Kasumi-1 (cell line): ENCODE results near the gene ELL.
A peak's percentile ranks its signal among the peaks of the same experiment; 100 is the strongest.
"Not testable (repeated sequence)": the region's sequence is repeated elsewhere in the genome, so short reads cannot be mapped to it uniquely, and the experiment has no call there.

Experiments used
- DNase-seq, 2 experiments: peaks; one replicate each; lab custom pipeline; 2025; lab: John Stamatoyannopoulos, UW

The ELL gene

GRCh38 chr19:18531485-18531884 is 9.6 kb upstream of the ELL start:
- DNase-seq, result no peak

- no peak for DNase-seq
Measured at GRCh38 chr19:18529782-18530181, 7.9 kb upstream of the ELL start.

DNA sequence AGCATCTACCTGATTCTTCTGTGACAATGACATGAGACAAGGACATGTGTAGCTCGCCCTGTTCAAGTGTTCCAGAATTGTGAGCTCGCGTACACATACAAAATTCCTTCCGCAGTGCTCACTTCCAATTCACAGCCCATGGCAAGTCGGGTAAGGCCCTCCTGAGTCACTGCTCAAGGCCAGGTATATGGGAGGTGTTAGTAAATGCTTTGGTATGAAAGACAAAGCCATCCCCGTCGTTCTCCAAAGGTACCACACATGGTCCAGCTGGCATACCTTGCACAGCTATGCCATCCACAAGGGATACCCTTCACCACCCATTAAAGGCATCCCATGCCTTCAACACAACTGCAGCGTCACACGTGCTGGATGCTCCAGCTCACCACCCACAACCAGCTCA is 4.4 kb upstream of the ELL start:
- no peak for DNase-seq

DNA sequence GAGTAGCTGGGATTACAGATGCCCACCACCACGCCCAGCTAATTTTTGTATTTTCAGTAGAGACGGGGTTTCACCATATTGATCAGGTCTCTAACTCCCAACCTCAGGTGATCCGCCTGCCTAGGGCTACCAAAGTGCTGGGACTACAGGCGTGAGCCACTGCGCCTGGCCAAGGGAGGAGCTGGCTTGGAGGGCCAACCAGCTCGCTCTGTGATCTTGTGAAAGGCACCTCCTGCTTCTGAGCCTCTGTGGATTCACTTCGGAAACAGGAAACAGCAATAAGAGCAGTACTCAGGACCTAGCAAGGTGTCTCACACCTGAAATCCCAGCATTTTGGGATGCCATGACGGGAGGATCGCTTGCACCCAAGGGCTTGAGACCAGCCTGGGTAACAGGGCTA is 2.0 kb upstream of the ELL start:
- no peak for DNase-seq

GRCh38 chr19:18522862-18523440 is 1.1 kb upstream of the ELL start:
- DNase-seq, result not testable (repeated sequence)

DNA sequence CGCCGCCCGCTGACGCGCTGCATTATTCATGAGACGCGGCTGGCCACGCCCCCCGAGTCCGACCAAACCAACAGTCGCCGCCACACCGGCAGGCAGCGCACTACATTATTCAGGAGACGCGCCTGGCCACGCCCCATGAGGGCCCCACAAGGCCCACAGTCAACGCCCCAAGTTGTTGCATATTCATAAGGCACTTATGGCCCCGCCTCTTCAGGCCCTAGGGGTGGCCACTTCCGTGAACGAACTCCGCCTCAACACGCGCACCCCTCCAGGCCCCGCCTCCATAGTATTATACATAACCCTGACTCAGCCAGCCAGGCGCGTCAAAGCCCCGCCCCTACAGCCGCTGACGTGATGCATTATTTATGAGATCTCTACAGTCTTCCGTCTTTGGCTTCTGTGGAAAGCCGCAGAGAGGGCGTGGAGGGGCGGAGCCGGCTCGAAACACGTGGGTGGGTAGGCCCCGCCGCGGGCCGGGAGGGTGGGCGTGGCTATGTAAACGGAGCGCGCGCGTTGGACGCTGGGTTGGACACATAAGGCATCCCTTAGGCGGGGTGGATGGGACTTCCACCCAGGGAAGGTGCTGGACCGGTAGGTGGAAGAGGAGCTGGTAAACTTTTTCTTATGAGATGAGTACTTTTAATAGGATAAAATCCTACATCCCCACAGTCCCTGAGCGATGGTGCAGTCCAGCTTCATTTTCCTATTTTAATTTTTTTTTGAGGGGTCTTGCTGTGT is 423 bp upstream of the ELL start:
- DNase-seq, result peak; percentile 99

DNA sequence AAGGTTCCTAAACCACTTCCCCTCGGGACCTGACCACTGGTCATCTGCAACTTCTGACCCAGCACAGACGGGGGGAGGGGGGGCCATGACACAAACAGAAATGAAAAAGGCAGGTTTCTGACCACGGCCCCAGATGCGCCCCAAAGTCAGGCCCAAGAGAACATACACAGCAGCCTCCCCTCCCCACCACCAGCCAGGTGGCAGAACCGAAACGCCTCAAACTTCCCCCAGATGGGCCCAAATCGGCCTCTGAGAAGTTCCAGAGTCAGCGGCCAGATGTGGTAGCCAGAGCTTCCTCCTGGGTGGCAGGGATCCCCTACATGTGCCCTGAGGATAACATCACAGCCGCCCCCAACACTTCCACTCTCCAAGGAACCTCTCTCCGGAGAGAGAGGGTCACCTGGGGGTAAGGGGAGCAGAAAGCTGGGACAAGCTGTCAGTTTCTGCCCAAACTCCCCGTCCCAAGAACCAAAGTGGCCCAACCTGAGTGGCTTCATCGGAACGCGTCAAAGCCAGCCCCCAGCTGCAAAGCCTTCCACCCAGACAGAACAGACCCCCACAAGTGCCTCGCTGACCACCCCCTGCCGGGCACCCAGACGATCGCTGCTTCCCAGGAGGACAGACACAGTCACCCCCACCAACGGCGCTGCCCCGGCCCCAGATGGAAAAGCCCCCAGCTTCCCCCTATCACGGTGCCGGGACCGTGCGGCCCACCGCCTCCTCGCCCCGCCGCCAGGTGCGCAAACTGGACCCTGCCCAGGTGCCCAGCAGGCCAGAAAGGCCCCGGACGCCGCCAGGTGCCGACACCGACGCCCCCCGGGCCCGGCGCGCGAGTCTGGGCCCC is 800 bp downstream of the ELL start:
- peak in 1 of 2 experiments; percentile 13 for DNase-seq

- DNase-seq, result peak; percentile 65 to 72
Measured at GRCh38 chr19:18519962-18520847, 1.7 kb downstream of the ELL start.

DNA sequence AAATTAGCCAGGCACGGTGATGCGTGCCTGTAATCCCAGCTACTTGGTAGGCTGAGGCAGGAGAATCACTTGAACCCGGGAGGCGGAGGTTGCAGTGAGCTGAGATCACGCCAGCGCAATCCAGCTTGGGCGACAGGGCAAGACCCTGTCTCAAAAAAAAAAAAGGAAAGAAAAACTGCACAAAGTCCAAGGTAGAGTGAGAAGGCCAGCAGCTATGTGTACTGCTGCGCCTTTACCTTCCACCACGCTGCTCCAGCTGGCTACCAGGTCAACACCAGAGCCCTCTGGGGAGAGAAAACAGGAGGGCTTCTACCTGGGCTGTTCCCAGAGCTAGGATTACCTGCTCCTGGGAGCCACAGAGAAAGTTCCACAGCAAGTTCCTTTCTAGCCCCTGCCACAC is 3.2 kb downstream of the ELL start:
- no peak for DNase-seq

- DNase-seq, result no peak
Measured at GRCh38 chr19:18517606-18518005, 4.3 kb downstream of the ELL start.

- no peak for DNase-seq
Measured at GRCh38 chr19:18515959-18516358, 5.9 kb downstream of the ELL start.

DNA sequence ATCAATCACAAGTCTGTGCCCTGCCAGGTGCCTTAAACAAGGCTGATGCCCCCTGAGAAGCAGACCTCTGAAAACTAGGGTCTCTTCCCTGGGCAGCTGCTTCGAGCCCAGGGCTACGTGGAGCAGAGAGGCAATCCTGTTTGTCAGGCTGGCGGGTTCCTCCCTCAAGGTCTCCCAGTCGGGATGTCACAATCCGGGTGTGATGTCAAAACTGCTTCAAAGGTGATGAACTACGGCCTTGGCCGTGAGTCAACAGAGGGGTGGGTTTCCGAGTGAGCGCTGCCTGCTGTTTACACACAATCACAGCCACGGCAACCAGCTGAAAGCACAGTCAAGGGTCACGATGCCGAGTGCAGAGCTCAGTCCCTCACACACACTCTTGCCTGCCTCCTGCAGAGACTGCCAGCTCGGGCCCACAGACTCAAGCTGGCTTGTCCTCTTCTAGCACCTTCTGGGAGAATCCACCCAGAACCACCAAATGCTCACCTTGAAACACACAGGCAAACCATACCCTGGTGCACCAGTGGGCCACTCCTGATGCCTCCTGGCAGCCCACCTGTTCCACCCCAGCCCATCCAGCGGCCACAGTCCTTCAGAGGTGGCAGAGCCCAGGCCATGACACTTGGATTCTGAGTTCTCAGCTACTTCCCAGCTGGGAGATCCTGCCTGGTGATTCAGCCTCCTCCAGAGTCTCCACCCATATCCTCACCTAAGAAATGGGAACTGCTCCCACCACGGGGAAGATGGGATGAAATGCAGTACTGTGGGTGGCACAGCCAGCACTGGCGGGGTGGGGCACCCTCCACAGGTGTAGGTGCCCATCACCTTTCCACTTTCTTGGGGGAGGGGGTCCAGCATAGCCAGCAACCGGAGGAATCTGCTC is 6.8 kb downstream of the ELL start:
- no peak for DNase-seq

DNA sequence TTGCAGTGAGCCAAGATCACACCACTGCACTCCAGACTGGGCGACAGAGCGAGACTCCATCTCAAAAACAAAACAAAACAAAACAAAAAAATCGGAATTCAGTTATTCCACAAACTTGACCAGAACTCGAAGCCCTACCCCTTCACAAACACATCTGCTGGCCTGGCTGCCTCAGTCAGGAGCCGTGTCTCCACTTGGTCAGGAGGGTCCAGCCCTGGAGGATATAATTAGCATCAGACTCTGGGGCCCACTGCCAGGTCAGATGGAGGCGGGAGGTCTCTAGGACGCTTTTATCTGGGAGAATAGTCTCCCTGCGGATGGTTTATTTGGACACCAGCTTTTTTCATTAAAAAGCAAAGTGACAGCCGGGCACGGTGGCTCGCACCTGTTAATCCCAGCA is 8.0 kb downstream of the ELL start:
- DNase-seq, result no peak

DNA sequence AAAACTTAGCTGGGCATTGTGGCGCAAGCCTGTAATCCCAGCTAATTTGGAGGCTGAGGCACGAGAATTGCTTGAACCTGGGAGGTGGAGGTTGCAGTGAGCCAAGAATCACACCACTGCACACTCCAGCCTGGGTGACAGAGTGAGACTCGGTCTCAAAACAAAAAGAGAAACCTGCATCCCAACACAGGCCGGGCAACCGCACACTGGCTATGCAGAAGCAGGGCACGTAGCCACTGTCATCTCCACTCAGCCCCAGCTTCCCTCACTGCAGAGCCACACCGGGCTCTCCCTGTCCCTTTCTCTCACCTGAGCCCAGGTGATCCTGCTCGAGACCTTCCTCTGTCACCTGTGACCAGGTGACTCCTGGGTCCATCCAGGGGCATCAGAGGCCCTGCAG is 11.7 kb downstream of the ELL start:
- DNase-seq, result no peak

GRCh38 chr19:18508585-18508984 is 13.3 kb downstream of the ELL start:
- no peak for DNase-seq

DNA sequence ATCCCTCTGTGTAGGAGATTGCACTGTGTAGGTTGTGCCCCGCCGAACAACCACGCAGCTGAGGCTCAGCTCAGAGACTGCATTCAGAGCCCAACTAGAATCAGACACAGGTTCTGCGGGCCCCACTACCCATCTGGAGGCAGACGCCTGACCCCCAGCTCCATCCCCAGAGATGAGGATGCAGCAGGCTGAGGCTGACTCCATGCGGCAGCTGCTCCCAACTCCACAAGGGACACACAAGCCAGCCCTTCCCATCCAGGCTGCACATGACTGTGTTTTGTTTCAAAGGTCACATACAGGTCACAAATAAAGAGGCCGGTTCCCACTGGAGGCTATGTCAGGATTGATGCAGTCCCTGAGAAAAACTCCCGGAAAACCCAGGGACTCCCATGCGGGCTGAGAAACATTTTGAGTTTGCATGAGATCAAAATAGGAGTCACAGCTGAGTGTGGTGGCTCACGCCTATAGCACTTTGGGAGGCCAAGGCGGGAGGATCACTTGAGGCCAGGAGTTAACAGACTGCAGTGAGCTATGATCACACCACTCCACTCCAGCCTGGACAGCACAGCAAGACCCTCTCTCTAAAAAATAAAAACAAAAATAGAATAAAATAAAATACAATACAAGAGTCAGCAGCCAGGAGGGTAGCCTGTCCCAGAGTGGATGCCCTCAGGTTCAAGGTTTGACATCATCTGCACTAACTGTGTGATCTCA is 14.0 kb downstream of the ELL start:
- no peak for DNase-seq

DNA sequence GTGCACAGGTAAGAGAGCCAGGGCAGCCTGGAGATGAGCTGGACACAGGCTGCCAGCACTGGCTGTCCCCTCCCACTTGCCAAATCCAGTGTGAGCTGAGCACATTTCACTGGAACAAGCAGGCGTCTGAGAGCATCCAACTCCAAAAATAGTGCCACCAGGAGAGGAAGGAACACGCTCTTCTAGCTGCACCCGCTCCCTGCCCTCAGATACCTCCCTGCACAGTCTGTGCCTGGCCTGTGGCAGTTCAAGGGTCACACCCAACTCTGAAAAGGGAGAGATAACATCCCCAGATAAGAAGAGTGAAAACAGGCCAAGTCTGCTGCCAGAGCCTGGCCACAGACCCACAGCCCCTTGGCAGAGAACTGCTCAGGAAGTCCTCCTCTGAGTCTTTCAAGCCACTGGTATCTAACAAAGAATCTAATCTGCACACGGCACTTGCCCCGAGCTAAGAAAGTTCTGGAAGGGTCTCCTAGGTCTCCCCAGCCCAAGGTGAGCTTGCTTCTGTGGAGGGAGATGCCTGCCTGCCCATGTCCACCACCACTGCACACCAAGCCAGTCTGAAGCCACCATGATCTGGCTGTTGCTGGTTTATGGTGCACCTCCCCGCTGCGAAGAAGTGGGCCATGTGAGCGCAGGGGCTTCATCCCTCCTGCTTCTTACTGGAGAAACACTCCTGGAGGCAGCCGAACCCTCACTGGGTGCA is 14.7 kb downstream of the ELL start:
- peak; percentile 60 to 70 for DNase-seq

DNA sequence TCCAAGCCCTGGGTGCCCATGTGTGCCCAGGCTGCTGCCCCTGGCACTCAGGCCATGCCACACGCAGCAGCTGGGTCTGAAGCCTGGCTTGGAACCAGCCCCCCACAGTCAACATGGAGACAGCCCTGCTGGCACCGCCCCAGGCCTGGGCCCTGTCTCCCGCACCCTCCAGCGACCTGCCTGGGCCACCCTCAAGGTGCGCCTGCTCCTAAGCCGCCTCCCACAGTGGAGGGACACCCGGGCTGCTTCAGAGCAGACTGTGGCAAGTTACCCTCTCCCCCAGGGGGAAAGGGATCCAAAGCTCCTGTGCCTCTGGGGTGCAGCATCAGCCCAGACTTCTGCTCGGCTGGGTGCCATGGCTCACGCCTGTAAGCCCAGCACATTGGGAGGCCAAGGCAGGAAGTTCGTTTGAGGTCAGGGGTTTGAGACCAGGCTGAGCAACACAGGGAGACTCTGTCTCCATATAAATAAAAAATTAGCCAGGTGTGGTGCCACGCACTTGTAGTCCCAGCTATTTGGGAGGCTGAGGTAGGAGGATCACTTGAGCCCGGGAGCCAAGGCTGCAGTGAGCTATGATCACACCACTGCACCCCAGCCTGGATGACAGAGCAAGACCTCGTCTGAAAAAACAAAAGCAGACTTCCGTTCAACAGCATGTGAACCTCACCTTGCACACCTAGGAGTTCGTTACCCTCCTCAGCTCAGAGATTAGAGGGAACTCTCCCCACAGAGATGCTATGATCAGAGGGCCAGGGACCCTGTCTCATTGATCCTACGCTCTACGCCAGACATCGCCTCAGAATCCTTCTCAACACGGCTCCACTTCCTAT is 15.6 kb downstream of the ELL start:
- DNase-seq, result peak in 1 of 2 experiments; percentile 9
